ENCODE data around the gene NEUROG3.
"Not testable (repeated sequence)": the region's sequence is repeated elsewhere in the genome, so short reads cannot be mapped to it uniquely, and the experiment has no call there.

Gene NEUROG3

DNA sequence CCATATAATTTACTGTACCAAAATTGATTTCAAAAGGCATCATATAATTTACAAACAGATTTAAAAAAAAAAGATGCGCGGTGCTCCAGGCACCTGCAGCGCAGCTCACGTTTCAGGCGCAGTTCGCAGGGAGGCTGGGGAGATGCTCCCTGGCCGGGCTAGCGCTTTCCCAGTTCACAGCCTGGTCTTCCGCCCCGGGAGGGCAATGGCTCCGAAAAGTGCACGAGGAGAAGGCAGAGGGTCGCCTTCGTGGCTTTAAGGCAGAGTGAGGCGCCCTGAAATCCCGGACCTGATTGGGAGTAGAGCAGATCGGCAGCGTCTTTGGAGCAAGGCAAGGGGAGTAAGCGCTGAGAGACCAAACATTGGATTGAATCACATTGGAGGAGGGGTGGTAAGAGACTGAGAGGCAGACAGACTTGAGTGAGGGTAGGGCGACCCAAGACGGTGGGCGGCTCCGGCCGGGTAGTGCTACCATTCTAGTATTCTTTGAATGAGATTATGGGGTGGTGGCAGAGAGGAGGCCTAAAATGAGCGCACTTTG is 1.5 kb downstream of the NEUROG3 start:
- DNase-seq: no peak

DNA sequence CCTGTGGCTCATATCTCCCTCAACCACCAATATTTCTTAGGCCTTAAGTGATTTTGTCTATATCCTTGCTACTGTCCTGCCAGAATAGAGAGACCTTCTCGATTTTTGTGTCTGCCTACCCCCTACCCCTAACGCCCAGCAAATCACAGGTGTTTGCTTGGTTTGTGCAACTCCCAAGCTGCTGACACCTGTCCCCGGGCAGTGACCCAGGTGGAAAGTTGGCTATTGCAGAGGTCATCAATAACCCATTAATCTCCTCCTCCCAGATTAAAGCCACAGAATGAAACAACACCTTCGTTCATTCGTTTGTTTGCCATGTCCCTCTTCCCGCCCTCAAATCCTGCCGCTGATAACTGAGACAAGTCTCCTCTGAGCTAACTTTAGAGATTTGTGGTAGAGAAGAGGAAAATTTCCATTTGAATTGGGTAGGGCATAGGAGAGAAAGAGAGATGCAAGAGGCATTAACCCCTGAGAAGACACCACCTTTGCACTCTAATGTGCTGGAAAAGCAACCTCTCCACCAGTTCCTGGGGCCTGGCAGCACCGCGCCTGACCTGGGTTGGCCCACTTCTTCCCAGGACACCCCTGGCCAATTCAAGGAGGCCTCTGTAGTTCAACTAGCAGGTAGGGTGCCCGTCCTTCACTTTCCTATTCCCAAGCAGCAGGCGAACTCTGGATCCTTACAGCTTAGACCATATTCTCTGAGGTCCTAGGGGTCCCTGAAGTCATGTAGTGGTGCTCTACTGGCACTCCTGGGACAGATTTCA is 3.0 kb downstream of the NEUROG3 start:
- DNase-seq: no peak

DNA sequence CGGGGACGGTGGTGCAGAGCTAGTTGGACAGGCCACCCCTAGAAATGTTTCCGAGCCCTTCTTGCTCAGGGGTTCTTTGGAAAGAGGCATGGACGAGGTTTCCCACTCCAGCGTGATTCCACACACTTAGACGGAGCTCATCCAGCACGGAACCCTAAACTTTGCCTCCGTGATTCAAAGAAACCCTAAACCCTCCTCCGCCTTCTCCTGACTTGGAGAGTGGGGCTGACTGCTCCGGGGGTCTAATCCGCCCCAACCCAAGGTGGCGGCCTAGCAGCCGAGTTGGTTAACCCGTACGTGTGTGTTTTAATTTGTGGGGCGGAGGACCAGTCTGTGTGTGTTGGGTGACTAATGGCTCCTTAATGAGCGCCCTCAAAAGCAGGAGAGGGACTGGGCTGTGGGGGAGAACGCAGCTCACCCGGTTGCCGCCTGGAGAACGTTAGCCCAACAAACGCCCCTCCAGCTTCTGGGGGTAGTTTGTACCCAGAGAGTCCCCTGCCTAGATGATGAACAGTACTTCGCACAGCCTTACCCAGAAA is 3.8 kb downstream of the NEUROG3 start:
- no peak for DNase-seq

DNA sequence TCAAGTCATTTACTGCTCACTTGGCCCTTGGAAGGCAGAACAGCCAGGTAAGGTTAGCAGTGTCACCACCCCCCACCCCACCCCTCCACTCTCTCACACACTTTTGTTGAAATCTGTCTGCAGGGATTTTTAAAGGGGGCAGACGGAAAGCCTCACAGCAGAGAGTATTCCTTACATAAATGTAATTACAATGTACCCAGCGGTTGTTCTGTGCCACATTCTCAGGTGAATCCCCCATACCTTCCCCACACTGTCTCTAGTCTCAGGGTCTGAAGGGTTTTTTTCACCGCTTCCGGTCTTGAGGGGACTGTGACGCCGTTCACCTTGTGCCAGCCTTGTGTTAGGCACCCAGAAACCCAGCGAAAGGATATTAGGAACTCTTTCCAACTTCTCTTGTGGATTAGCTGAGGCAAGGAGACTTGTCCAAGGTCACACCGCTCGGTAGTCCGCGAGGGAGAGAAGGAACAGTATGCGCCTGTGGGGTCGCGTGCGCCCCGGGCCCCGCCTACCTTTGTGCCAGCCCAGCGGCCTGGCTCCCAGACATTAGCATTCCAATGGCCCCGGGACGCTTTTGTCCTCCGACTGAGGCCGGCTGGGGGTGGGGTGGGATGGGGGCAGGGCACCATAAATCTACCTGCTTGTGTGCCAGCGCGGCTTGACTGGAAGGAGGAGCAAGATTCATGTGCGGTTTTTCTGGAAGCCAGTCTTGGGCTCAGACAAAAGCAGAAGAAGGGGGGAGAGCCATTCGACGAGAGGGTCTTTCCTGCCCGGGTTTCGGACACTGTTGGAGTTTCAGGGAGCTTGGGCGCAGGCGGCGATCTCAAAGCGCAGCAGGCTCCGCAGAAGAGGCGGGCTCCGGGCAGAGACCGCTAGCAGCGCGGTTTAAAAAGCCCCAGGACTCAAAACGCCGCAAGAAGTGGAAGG is 4.5 kb downstream of the NEUROG3 start:
- DNase-seq: no peak

DNA sequence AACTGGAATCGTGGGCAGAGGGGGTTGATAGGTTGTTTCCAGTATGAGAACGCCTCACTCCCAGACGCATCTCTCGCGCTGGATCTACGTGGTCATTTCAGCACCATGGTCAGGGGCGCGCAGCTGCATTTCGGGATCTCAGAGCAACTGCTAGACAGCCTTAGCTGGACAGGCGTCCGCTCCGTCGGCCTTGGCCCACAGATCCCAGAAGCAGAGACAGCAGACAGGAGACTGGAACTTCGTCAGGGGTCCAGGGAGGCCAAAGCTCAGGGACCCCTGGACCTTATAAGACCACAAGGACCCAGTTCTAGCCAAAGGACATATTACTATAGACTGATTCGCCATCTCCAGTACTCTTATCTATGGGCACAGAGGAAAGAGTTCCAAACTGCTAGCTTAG is 5.3 kb downstream of the NEUROG3 start:
- peak; percentile 10 for DNase-seq

DNA sequence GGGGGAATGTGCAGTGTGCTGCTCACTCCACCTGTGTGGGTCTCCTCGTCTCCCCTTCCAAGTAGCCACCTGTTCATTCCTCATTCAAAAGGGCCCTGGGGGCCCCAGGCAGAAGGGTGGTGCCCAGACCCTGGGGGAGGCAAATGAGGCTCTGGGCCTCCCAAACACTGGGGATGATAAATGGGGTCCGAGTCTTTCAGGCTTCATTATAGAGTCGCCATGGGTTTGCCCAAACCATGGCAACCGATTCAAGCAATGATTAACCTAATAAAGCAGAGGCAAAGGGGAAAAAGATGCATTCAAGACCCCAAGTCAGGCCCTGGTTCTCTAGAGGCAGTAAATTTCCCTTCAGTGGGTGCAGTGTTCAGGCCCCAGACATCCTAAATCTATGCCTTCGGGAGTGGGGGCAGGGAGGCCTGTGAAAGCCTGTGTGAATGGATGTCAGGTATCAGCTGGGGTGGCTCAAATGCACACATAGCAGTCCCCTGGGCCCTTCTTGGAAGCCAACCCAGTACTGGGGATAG is 10.4 kb downstream of the NEUROG3 start:
- no peak for DNase-seq

DNA sequence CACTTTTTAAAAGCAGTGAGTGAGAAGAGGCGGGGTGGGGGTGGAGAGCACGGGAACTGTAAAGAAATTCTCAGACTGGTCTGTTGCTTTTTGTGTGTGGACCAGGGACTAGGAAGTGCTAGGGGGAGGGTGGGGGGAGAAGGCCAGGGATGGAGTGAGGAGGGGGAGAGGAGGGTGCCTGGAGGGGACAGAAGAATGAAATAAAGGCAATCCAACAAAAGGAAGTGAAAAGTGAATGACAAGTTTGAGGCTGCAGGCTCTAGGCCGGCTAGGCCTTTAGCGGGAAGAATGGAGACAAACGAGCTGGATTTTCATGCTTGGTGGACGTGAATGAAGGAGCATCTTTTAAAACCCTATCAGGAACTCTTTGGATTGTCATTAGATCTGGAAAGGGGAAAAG is 13.7 kb downstream of the NEUROG3 start:
- DNase-seq: no peak

DNA sequence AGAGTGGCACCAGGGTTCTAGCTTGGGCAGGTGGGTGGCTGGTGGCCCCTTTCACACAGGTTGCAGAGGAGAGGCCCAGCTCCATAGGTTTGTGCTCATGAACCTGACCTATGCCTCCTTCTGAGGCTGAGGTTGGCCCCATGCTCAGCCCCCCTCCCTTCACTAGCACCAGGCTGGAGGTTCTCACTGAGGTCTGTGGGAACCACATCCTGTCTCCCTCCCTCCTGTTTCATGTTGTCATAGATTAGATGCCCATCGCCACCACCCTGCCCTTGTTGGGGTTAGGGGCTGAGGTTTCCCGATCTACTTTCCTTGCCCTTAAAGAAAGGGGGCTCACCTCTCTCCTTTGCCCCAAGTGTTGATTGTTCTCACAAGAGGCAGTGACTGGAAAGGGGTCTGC is 14.7 kb downstream of the NEUROG3 start:
- DNase-seq: peak; percentile 14

DNA sequence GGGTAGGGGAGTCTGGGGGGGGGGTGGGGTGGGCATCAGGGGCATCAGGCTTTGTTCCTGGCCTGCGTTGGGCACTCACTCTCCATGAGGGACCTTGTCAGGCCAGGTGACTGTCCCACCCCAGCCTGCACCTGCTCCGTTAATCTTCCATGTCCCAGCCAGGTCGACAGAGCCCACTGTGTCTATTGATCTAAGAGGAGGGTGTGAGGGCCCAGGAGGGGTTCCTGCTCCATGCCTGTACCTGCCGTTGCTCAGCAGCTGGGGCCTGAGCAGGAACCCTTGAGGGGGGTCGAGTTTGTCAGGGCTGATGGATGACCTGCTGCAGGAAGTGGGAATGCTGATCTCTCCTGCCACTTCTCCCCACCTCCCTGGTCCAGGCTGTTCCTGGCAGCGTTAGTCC is 18.6 kb downstream of the NEUROG3 start:
- DNase-seq: no peak

DNA sequence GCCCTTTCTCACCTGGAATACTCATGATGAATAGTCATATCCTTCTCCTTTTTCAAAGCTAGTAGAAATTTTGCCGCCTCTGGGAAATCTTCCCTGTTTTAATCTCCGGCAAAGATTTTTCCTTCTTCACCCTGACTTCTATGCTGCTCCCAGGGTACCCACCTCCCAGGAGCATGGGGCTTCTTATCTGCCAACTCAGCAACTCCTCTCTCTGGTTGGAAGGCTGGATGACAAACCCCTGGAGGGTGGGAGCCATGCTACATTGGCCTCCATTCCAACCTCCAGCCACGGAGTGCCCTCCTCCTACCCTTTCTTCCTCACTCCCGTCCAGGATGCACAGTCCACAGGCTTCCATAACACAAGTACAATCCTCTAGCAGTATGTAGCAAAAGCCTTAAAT is 19.9 kb downstream of the NEUROG3 start:
- no peak for DNase-seq

DNA sequence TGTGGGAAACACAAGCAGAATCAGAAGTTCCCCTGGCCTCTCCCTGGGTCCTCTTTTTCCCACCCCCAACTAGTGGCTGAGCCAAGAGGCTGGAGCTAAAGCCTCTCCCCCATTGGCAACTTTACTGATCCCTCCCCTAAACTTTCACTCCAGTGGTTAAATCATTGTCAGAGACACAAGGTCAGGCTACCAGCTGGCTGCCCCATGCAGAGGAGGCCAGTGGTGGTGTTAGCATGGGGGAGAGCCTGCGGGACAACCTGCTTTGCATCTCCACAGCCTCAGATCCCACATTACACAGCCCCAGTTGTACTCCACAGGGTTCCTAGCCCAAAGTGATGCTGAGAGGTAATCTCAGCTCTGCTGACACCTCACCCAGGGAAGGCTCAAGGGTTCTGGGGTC is 21.0 kb downstream of the NEUROG3 start:
- DNase-seq: no peak

DNA sequence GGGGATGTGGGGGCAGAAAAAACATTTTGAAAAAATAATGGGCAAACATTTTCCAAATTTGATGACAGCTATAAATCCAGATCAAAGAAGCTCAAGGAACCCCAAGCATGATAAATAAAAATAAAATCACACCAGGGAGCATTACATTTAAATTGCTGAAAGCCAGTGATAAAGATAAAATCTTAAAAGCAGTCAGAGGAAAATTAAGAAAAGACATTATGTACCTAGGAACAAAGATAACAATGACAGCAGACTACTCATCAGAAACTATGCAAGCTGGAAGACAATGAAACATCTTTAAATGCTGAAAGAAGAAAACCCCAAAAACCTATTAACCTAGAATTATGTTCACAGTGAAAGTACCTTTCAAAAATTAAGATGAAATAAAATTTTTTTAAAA is 23.3 kb downstream of the NEUROG3 start:
- DNase-seq: no peak

DNA sequence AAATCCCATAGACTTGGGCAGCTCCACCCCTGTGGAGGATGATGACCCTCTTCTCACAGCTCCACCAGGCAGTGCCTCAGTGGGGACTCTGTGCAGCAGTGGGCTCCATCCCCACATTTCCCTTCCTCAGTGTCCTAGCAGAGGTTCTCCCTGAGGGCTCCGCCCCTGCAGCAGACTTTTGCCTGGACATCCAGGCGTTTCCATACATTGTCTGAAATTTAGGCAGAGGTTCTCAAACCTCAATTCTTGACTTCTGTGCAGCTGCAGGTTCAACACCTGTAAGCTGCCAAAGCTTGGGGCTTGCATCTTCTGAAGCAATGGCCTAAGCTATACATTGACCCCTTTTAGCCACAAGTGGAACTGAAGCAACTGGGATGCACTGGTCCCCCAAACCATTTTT is 31.8 kb downstream of the NEUROG3 start:
- DNase-seq: no peak

DNA sequence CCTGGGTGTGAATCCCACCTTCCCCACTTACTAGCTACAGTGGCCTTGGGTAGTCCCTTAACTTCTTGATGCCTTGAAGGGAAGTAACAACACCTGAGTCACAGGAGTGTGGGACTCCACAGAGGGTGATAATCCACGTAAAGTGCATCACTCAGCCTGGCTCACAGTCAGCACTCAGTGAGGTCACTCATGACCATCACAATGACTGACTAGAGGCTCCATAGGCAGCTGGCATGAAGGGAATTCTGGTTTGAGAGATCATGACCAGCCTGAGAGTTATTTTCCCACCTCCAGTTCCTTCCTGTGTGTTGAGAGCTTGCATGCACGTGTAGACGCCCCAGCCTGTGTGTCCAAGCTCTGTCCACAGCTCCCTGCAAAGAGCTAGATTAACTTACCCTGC is 34.8 kb downstream of the NEUROG3 start:
- DNase-seq: no peak

DNA sequence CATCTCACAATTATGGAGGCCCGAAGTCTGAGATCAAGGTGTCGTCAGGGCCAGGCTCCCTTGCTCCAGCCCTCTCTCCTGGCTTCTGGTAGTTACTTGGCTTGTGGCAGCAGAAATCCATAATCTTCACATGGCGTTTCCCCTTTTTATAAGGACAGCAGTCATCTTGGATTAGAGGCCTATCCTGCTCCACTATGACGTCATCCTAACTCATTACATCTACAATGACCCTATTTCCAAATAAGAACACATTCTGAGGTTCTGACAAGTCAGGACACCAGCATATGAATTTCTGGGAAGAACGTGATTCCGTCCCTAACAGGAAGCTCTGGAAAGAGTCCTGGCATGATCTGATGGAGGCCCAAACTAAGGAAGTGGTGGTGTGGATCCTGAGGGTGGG is 35.8 kb downstream of the NEUROG3 start:
- DNase-seq: no peak

DNA sequence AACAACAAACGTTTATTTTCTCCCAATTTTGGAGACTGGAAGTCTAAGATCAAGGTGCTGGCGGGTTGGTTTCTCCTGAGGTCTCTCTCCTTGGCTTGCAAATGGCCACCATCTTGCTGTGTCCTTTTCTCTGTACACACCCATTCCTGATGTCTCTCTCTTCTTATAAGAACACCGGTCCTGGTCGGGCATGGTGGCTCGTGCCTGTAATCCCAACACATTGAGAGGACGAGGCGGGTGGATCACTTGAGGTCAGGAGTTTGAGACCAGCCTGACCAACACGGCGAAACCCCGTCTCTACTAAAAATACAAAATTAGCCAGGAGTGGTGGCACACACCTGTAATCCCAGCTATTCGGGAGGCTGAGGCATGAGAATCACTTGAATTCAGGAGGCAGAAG is 36.7 kb downstream of the NEUROG3 start:
- not testable (repeated sequence) for DNase-seq

DNA sequence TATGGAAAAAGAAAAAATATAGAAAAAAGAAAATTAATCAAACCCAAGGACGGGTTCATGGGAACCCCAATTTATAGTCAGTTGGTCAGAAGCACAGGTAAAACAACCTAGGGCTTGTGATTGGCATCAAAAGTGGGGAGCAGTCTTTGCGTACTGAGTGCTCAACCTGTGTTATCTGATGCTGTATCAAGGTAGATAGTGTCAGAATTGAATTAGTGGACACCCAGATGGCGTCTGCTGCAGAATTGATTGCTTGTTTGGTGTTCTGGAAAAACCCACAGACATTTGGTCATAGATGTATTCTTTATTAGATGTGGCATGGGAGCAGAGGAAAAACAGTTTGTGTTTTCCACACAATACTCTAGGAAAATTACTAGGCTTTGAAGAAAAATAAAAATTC is 39.6 kb downstream of the NEUROG3 start:
- DNase-seq: no peak

DNA sequence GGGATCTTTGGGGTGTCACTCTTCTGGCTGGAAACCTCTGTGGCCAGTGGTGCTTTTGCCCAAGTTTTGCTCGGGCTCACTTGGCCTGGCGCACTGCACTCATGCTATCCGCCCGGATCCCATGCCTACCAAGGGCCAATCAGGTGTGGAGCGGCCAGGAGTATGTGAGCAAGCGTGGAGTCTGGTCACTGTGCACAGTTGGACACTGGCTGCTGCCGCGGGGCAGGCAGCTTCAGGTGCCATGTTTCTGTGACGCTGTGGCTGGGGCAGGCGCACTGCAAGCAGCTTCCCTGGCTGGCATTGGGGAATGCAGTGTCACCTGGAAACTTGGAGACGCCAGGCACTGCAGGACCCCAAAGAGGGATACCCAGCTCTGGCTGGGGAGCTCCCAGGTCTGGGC is 45.3 kb downstream of the NEUROG3 start:
- DNase-seq: no peak
